Mesendoderm (in vitro differentiated cells): Measurements from ENCODE around the gene PSMB10.
A peak's percentile ranks its signal among the peaks of the same experiment; 100 is the strongest.

Source experiments
- DNase-seq: peaks from one replicate; pipeline ENCODE4 v3.0.0; 2013
- H2AK5ac ChIP-seq: 2 replicates; pipeline ENCODE4 v1.6.1; 2013; ENCODE audit warnings: low read length, inconsistent platforms
- H2BK120ac ChIP-seq: 2 replicates; pipeline ENCODE4 v1.6.1; 2013; ENCODE audit warnings: low read depth, mild to moderate bottlenecking, low read length, moderate library complexity, mixed read lengths
- H2BK15ac ChIP-seq: replicated peaks from 2 replicates; pipeline ENCODE4 v1.6.1; 2013; ENCODE audit warnings: low read depth, mild to moderate bottlenecking, moderate library complexity
- H2BK5ac ChIP-seq: 2 replicates; pipeline ENCODE4 v1.6.1; 2013; ENCODE audit warnings: low read length, inconsistent platforms
- H3K18ac ChIP-seq: 2 replicates; pipeline ENCODE4 v1.6.1; 2013; ENCODE audit warnings: mild to moderate bottlenecking, low read length, mixed read lengths
- H3K23ac ChIP-seq: one replicate; pipeline ENCODE4 v1.6.1; 2013; ENCODE audit warnings: low read length
- H3K27ac ChIP-seq: 2 replicates; pipeline ENCODE4 v1.5.1; 2013; ENCODE audit warnings: low read depth, mild to moderate bottlenecking, inconsistent platforms, low read length, moderate library complexity
- H3K27me3 ChIP-seq: 2 replicates; pipeline ENCODE4 v1.6.1; 2013; ENCODE audit warnings: low read length, control low read depth, mild to moderate bottlenecking, inconsistent platforms; ENCODE audit not compliant: insufficient read depth, poor library complexity
- H3K36me3 ChIP-seq: 2 replicates; pipeline ENCODE4 v1.6.1; 2013; ENCODE audit warnings: low read length, inconsistent platforms; ENCODE audit not compliant: control insufficient read depth, insufficient read depth
- H3K4ac ChIP-seq: one replicate; pipeline ENCODE4 v1.6.1; 2013; ENCODE audit warnings: low read depth, mild to moderate bottlenecking, low read length, moderate library complexity
- H3K4me1 ChIP-seq: 2 replicates; pipeline ENCODE4 v1.6.1; 2013; ENCODE audit warnings: low read depth, low read length, inconsistent platforms; ENCODE audit not compliant: control insufficient read depth
- H3K4me2 ChIP-seq: 2 replicates; pipeline ENCODE4 v1.6.1; 2013; ENCODE audit warnings: low read length
- H3K4me3 ChIP-seq: 2 replicates; pipeline ENCODE4 v1.5.1; 2013; ENCODE audit warnings: mild to moderate bottlenecking, low read length
- H3K56ac ChIP-seq: one replicate; pipeline ENCODE4 v1.6.1; 2013; ENCODE audit warnings: low read length
- H3K79me1 ChIP-seq: 2 replicates; pipeline ENCODE4 v1.6.1; 2013; ENCODE audit warnings: low read length, inconsistent platforms
- H3K79me2 ChIP-seq: 2 replicates; pipeline ENCODE4 v1.6.1; 2013; ENCODE audit warnings: mild to moderate bottlenecking, low read length; ENCODE audit not compliant: control insufficient read depth, insufficient read depth
- H3K9ac ChIP-seq: 2 replicates; pipeline ENCODE4 v1.6.1; 2013; ENCODE audit warnings: low read length, inconsistent platforms
- H4K5ac ChIP-seq: one replicate; pipeline ENCODE4 v1.6.1; 2013; ENCODE audit warnings: low read length
- H4K8ac ChIP-seq: one replicate; pipeline ENCODE4 v1.6.1; 2013; ENCODE audit warnings: low read depth, mild to moderate bottlenecking, control low read depth, low read length, moderate library complexity
- WGBS: extraction: QIAGEN DNeasy Blood & Tissue Kit; methylation state at CpG from one replicate; pipeline ENCODE4 v1.1.7; 2013; ENCODE audit warnings: low lambda C conversion rate, missing lambda C conversion rate; ENCODE audit not compliant: insufficient coverage; ENCODE audit errors: extremely low coverage; 5-methylcytosine and 5-hydroxymethylcytosine counted together

Gene PSMB10

GRCh38 chr16:67892375-67892774, 44.3 kb downstream of the PSMB10 start:
- H3K36me3 ChIP-seq = no peaks in the 10 kb centered on the region
- H2AK5ac ChIP-seq = no peak overlapping the region
- no peak for DNase-seq
- no peak overlapping the region for H4K5ac ChIP-seq
- H4K8ac ChIP-seq = no peak overlapping the region
- H3K18ac ChIP-seq = no peak overlapping the region
- H3K4me2 ChIP-seq = no peak overlapping the region
- H3K4me3 ChIP-seq = no peak overlapping the region
- no peak overlapping the region for H3K27ac ChIP-seq
- no CpG with 5 or more reads among the region's 5 CpGs for WGBS
- H2BK15ac ChIP-seq = no peak overlapping the region
- no peaks in the 10 kb centered on the region for H3K27me3 ChIP-seq
- no peak overlapping the region for H3K56ac ChIP-seq
- H3K4me1 ChIP-seq = peaks cover 3% of the 10 kb centered on the region
- H3K79me2 ChIP-seq = peaks cover 24% of the 10 kb centered on the region
- H2BK120ac ChIP-seq = no peak overlapping the region
- H3K23ac ChIP-seq = no peak overlapping the region
- no peak overlapping the region for H2BK5ac ChIP-seq
- peaks cover 19% of the 10 kb centered on the region for H3K79me1 ChIP-seq
- no peak overlapping the region for H3K4ac ChIP-seq
- peak overlapping the region; percentile 49 for H3K9ac ChIP-seq

- no peak overlapping the region for H3K4me2 ChIP-seq
- no peak overlapping the region for H3K4me3 ChIP-seq
- no peak overlapping the region for H3K18ac ChIP-seq
- no peak overlapping the region for H4K8ac ChIP-seq
- no peak overlapping the region for H2BK5ac ChIP-seq
- no peak overlapping the region for H3K27ac ChIP-seq
- peaks cover under 1% of the 10 kb centered on the region for H3K79me1 ChIP-seq
- no peak overlapping the region for H4K5ac ChIP-seq
- peaks cover 3% of the 10 kb centered on the region for H3K4me1 ChIP-seq
- no peaks in the 10 kb centered on the region for H3K27me3 ChIP-seq
- no peak overlapping the region for H3K23ac ChIP-seq
- H3K56ac ChIP-seq = no peak overlapping the region
- H3K79me2 ChIP-seq = peaks cover 1% of the 10 kb centered on the region
- H3K4ac ChIP-seq = no peak overlapping the region
- H2BK15ac ChIP-seq = no peak overlapping the region
- WGBS = no CpG with 5 or more reads among the region's 3 CpGs
- no peak overlapping the region for H2BK120ac ChIP-seq
- no peak overlapping the region for H2AK5ac ChIP-seq
- H3K36me3 ChIP-seq = no peaks in the 10 kb centered on the region
- H3K9ac ChIP-seq = no peak overlapping the region
- no peak for DNase-seq
These were observed 48.3 kb downstream of the PSMB10 start for GRCh38 chr16:67888331-67888730.

GRCh38 chr16:67886387-67886786, 50.3 kb downstream of the PSMB10 start:
- no peak overlapping the region for H3K23ac ChIP-seq
- no peak overlapping the region for H3K27ac ChIP-seq
- no peaks in the 10 kb centered on the region for H3K79me1 ChIP-seq
- H3K9ac ChIP-seq = no peak overlapping the region
- peak overlapping the region; percentile 49 for H3K56ac ChIP-seq
- no peak overlapping the region for H4K5ac ChIP-seq
- H3K18ac ChIP-seq = no peak overlapping the region
- no peaks in the 10 kb centered on the region for H3K79me2 ChIP-seq
- peak; percentile 57 for DNase-seq
- peaks cover 3% of the 10 kb centered on the region for H3K4me1 ChIP-seq
- H2BK120ac ChIP-seq = no peak overlapping the region
- H2AK5ac ChIP-seq = no peak overlapping the region
- peaks cover 4% of the 10 kb centered on the region for H3K36me3 ChIP-seq
- no peak overlapping the region for H2BK15ac ChIP-seq
- no CpG with 5 or more reads among the region's 5 CpGs for whole genome bisulfite sequencing
- H2BK5ac ChIP-seq = no peak overlapping the region
- H3K4ac ChIP-seq = no peak overlapping the region
- no peak overlapping the region for H4K8ac ChIP-seq
- no peak overlapping the region for H3K4me3 ChIP-seq
- no peaks in the 10 kb centered on the region for H3K27me3 ChIP-seq
- no peak overlapping the region for H3K4me2 ChIP-seq

GRCh38 chr16:67885976-67886375, 50.7 kb downstream of the PSMB10 start:
- no CpG with 5 or more reads among the region's 19 CpGs for WGBS
- H4K5ac ChIP-seq = no peak overlapping the region
- peaks cover 9% of the 10 kb centered on the region for H3K36me3 ChIP-seq

GRCh38 chr16:67885545-67885944, 51.1 kb downstream of the PSMB10 start:
- Histone ChIP-seq H3K27me3 (no peaks in the 10 kb centered on the region), H3K56ac (peak overlapping the region; percentile 49), H3K79me2 (no peaks in the 10 kb centered on the region), H2BK5ac (no peak overlapping the region), H2BK120ac (no peak overlapping the region), H3K9ac (no peak overlapping the region), H3K27ac (no peak overlapping the region), H3K36me3 (peaks cover 10% of the 10 kb centered on the region), H3K4me1 (peaks cover 3% of the 10 kb centered on the region), H4K5ac (no peak overlapping the region), H2AK5ac (no peak overlapping the region), H3K4me3 (no peak overlapping the region), H4K8ac (no peak overlapping the region), H3K23ac (no peak overlapping the region), H3K4ac (no peak overlapping the region), H2BK15ac (no peak overlapping the region), H3K4me2 (no peak overlapping the region), H3K18ac (no peak overlapping the region), H3K79me1 (no peaks in the 10 kb centered on the region)
- DNase-seq = peak; percentile 56
- no CpG with 5 or more reads among the region's 12 CpGs for WGBS

More at GRCh38 chr16:67885976-67886375, 50.7 kb downstream of the PSMB10 start:
- H2BK15ac ChIP-seq = no peak overlapping the region
- no peak overlapping the region for H3K23ac ChIP-seq
- no peak overlapping the region for H3K56ac ChIP-seq
- H3K27ac ChIP-seq = no peak overlapping the region
- H3K79me1 ChIP-seq = no peaks in the 10 kb centered on the region
- H3K4me1 ChIP-seq = peaks cover 3% of the 10 kb centered on the region
- H3K4me2 ChIP-seq = no peak overlapping the region
- H3K18ac ChIP-seq = no peak overlapping the region
- no peak overlapping the region for H3K4ac ChIP-seq
- H2AK5ac ChIP-seq = no peak overlapping the region
- no peak overlapping the region for H3K4me3 ChIP-seq
- no peaks in the 10 kb centered on the region for H3K27me3 ChIP-seq
- H4K8ac ChIP-seq = no peak overlapping the region
- DNase-seq = no peak
- no peaks in the 10 kb centered on the region for H3K79me2 ChIP-seq
- no peak overlapping the region for H2BK120ac ChIP-seq
- H3K9ac ChIP-seq = no peak overlapping the region
- H2BK5ac ChIP-seq = no peak overlapping the region

- Histone ChIP-seq H3K36me3 (peaks cover 15% of the 10 kb centered on the region), H3K4ac (no peak within 1 kb of the TSS), H3K4me2 (peak within 1 kb of the TSS; percentile 18), H3K23ac (no peak within 1 kb of the TSS), H3K9ac (peak within 1 kb of the TSS; percentile 52), H3K18ac (no peak within 1 kb of the TSS), H3K4me1 (peaks cover 3% of the 10 kb centered on the region), H3K27ac (no peak within 1 kb of the TSS), H2BK5ac (no peak within 1 kb of the TSS), H3K79me1 (no peaks in the 10 kb centered on the region), H2AK5ac (no peak within 1 kb of the TSS), H4K8ac (no peak within 1 kb of the TSS), H3K4me3 (no peak within 1 kb of the TSS), H2BK120ac (no peak within 1 kb of the TSS), H3K27me3 (no peaks in the 10 kb centered on the region), H3K56ac (peak within 1 kb of the TSS; percentile 64), H4K5ac (no peak within 1 kb of the TSS), H2BK15ac (no peak within 1 kb of the TSS), H3K79me2 (no peaks in the 10 kb centered on the region)
- WGBS = no CpG with 5 or more reads among the region's 22 CpGs
- peak; percentile 95 for DNase-seq
These were observed 52.0 kb downstream of the PSMB10 start, which contains the start of gene NRN1L for GRCh38 chr16:67884684-67885083. NRN1L (plus strand) TSS chr16:67884885; CDS start chr16:67884904, 19 bp downstream.
